ENCODE results near the gene MTTP.
A peak's percentile ranks its signal among the peaks of the same experiment; 100 is the strongest.
"Not testable (repeated sequence)": the region's sequence is repeated elsewhere in the genome, so short reads cannot be mapped to it uniquely, and the experiment has no call there.

Gene MTTP

GRCh38 chr4:99574530-99575324 lies at the start of gene MTTP:
Gene MTTP, plus strand, starts transcription at chr4:99574824. Its CDS starts 86 bp downstream, at chr4:99574910.
- DNase-seq, result no peak

DNA sequence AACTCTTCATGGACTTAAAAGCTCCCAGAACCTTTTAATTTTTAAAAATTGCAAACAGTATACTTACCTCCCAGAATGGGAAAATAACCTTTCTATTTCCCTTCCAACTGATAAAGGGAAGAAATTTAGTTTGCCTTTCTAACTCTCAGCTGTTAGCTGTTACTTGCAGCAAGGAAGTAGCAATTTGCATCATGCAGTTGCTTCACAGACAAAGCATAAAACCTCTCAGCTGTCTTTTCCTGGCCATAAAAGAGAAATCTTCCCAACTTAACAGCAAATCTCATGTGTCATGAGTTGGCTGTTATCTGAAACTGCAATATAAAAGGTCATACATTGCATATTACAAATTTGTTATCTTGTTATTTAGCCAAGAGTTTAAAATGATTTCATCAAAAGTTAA lies 45.4 kb upstream of the MTTP start:
- DNase-seq, result no peak

- DNase-seq, result no peak
Measured at GRCh38 chr4:99529956-99530355, 44.7 kb upstream of the MTTP start.

DNA sequence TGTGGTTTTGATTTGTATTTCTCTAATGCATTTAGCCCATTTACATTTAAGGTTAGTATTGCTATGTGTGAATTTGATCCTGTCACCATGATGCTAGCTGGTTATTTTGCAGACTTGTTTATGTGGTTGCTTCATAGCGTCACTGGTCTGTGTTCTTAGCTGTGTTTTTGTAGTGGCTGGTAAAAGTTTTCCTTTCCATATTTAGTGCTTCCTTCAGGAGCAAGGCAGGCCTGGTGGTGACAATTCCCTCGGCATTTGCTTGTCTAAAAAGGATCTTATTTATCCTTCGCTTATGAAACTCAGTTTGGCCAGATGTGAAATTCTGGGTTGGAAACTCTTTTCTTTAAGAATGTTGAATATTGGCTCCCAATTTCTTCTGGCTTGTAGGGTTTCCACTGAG lies 39.9 kb upstream of the MTTP start:
- DNase-seq, result not testable (repeated sequence)

DNA sequence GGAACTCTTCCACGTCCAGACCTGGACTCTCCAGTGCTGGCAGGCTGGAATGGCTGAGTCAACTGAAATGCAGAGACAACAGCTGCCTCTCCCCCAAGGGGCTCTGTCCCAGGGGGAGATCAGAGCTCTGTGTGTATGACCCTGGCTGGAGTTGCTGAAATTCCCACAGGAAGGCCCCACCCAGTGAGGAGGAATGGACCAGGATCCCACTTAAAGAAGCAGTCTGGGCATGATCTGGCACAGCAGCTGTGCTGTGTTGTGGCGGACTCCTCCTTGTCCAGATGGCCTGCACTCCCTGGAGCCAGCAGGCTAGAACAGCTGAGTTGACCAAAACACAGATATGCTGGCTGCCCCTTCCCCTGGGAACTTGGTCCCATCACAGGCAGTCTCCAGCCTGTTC lies 38.4 kb upstream of the MTTP start:
- no peak for DNase-seq

- no peak for DNase-seq
Measured at GRCh38 chr4:99536848-99537247, 37.8 kb upstream of the MTTP start.

DNA sequence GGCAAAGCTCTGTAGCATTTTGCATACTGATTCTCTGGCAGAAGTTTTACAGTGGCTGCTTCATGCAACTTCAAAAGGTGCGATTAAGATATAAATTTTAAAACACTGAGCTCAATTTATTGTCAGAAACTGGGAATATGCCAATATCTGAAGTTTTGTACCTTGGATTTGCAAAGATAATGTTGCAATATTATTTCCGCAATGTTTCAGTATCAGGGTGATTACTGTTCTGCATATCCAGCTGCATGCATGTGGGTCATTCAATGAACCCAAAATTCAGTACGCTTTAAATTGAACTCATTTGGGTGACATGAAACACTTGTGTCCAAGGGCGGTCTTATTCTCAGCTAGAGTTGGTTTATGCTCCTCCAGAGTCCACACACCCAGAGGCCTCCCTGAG lies 37.0 kb upstream of the MTTP start:
- DNase-seq, result no peak

DNA sequence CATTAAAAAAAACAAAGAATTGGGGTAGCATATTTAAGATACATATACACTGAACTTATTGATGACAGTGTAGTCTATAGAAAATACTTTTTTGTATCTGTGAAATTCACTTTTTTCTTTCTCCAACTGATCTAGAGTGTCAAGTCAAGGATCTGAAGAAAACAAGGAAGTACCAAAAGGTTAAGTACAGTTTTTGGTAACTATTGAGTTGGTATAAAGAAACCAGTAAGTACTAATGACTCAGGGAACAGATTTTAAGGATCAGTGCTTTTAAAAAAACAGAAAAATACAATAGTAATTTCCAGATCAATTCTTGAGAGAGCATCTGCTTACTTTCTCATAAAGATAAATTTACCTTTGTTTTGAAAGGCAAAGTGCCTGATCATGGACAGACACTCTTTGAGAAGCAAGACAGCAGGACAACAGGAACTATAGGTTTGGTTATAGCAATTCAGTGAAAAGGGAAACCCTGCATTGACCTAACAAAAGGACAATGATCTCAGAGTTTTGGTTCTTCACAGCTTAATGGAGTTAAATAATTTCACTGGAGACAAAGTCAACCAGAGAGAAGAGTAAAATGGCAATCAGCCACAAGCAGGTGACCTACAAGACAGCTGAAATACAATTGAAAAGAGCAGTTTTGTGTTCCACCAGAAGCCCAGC lies 34.2 kb upstream of the MTTP start:
- no peak for DNase-seq

GRCh38 chr4:99552872-99553271 lies 21.8 kb upstream of the MTTP start:
- DNase-seq, result no peak

DNA sequence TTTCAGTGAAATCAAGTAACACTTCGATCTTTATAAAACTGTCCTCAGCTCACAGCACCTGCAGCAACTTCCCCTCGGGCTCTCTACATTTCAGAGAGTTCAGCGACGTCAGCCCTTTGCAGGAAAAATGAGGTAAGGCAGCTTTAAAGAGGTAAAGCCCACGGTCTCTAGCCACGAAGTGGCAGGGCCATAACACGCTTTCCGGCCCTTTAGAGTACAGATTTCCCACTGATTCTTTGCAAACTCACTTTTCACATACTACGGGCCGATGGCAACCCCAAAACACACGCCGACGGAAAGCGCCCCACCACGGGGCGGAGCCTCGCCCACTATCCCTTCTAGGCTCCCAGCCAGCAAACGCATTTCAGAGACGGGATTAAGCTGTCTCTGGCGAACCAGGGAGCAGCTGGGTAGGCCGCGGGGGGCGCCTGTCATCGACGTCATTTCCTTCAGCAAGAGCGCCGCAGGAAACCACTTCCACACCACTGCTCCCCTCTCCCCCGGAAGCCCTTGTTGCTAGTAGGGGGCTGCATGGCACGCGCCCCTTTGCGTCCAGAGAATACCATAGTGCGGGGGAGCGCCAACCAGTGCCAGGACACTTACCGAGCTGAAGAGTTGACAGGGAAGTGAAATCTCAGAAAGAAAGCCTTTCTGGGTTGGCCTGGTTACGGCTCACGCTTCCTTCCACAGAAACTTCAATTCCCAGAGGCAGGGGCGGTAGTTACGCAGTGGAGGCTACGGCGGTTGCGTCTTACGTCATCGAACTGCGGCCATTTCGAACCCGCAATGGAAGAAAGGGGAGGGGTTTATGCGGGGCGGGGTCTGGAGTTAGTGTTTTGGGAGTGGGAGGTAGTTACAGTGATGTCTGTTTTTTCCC lies 11.1 kb upstream of the MTTP start, which contains the start of gene TRMT10A:
TSS of gene TRMT10A (minus strand) at position 730 of the 877 bp plus-strand sequence. CDS start 4,701 bp downstream, outside the sequence.
- peak; percentile 96 for DNase-seq

DNA sequence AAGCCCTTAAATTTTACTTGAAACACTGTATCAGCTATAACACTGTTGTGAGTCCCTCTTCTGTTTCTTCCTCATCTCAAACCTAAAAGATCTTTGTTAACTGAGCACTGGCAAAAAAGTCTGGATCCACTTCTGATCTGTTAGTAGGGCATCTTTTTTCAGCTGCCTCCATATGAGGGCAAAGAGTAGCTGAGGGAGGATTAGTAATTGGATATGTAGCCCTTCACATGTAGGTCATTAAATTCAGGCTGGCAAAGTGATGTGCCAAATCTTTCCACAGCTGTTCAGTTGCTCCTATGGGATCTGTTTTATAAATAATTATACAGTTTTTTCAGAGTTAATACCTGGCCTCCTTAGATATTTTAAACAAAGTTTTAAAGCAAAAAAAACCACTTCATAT lies 9.7 kb upstream of the MTTP start:
- no peak for DNase-seq

DNA sequence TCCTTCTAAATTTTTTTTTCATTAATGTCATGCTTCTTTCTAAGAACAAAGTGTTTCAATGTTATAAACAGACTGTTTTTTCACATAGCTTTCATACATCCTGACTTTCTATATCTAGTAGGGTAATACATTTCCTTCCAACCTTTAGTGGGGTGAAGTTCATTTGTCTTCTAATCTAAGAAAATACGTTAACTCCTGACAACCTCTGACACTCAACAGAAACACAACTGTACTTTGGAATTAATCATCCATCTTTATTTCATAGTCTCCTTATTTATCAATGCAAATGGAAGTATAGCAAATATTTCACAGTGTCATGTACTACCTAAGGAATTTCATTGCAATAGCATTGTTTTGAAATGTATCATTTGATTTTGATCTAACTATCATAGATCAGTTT lies 2.7 kb upstream of the MTTP start:
- no peak for DNase-seq

- no peak for DNase-seq
Measured at GRCh38 chr4:99572527-99573240, 1.9 kb upstream of the MTTP start.

DNA sequence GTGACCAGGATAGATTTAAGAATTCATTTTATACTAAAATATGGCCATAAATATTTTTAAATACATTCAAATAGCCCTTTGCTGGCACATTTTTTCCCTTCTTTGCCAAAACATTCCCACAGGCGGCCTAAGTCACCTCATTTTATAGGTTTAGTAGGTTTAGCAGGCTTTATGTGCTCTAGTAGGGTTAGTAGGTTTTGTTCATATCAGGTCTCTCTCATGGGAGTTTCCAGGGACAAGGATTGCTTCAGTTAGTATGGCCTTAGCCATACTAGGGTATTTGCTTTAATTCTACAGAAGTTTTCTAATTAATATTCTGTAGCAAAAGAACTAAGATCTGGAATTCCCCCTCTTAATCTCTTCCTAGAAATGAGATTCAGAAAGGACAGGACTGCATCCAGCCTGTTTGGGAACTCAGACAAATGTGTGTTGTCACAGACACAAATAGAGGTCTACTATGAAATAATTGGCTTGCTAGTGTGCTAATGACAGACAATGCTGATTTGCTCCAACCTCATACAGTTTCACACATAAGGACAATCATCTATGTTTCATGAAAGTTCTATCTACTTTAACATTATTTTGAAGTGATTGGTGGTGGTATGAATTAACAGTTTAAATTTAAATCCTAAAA lies 772 bp upstream of the MTTP start:
- no peak for DNase-seq

GRCh38 chr4:99578714-99579113 lies 4.1 kb downstream of the MTTP start:
- DNase-seq, result no peak

GRCh38 chr4:99585516-99585915 lies 10.9 kb downstream of the MTTP start:
- DNase-seq, result no peak

DNA sequence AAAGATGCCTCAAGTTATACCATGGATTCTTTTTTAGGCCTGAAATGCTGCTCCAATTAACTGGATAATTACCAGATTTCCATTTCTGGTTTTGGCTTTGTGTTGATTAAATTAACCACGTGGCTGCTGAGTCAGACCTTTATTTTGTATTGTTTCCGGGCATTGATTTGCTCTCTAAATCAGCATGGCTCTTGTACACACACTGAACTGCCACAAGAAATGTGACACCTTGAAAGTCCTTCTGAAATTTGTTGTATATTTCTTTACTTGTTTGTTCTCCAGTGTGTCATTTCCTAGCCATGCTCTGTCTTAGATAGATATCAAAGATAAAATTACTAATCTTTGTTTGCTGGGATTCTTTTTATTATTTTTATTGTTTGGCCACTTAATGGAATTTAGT lies 11.7 kb downstream of the MTTP start:
- DNase-seq, result no peak

DNA sequence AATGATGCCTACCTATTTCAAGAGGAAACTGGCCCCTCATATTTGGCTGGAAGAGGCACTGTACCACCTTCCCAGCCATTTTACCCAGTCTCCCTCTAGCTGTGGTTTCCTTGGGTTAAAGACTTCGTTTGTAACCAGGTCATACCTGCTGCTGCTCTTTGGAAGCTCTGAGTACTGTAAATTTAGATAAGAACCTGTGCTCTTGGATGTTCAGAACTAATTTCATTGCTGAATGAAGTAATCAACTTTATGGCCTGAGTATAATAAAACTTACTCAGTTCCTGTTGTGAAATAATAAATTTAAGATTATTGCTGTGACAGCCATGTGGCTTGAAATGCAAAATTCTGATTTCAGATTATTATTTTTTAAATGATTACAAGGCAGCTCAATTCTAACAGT lies 12.2 kb downstream of the MTTP start:
- DNase-seq, result no peak

- no peak for DNase-seq
Measured at GRCh38 chr4:99587309-99587708, 12.7 kb downstream of the MTTP start.

DNA sequence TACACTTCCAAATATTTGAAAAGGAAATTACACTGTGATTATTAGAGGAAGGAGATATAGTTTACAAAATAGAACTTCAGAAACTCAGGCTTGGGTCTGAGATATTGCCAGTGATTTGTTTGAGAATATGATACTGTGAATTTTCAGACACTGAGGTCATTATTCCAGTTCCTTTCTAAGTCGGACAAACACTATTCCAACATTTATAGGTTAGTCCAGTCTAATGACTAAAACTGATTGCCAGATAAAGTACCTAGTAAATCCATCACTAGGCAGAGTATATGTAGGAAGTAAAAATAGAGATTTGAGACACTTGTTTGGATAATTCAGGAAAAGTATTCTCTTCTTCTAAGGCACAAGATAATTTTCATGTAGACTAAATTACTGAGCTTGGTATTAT lies 13.2 kb downstream of the MTTP start:
- no peak for DNase-seq

DNA sequence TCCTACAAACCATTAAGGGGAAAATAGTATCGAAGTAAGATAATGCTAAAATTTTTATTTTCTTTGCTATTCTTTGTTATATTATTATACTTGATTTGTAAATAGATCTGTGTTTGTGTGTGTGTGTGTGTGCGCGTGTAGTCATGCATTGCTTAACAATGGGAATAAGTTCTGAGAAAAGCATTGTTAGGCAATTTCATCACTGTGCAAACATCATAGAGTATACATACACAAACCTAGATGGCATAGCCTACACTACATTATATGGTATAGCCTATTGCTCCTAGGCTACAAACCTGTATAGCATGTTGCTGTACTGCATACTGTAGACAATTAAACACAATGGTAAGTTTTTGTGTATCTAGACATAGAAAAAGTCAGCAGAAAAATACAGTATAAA lies 17.1 kb downstream of the MTTP start:
- DNase-seq, result no peak

Measured in activated naive CD4-positive, alpha-beta T cell treated with anti-CD3 and anti-CD28 coated beads, Interleukin-2, amount 50 U/mL, for 16 hours (primary cell).